GM18867 (cell line): ENCODE measurements around the gene POU2F2.
"Not testable (repeated sequence)": the region's sequence is repeated elsewhere in the genome, so short reads cannot be mapped to it uniquely, and the experiment has no call there.

Experiments
- ATAC-seq: cut with Tn5 transposase; IDR thresholded peaks from one replicate; pipeline ENCODE4 v1.9.1; 2021; ENCODE audit warnings: mild to moderate bottlenecking, moderate library complexity; ENCODE audit not compliant: unreplicated experiment

The POU2F2 gene

DNA sequence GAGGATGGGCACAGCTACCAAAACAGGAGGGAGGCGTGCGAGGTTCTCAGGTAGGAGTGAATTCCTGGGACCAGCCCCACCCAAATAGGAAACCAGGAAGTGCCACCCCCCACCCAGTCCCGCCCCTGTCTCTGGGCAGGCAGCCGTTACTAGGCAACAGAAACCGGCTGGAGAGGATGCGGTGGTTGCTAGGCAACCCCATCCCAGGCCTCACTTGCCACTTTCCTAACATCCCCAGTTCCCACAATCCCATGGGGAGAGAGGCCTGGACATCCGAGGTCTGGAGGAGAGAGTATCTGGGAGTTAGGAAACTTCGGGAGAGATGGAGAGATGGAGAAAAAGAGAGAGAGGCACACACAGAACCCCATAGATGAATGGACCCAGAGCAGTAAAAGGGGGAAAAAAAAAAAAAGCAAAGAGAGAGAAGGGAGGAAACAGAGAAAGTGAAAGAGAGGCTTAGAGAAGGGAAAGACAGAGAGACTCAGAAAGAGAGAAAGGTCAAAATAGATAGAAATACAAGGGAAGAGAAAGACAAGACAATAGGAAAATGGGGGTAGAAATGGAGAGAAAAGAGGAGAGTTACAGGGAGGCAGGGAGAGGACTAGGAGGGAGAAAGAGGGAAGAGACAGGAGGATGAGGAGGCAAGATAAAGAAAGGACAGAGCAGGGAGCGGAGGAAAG lies 66.0 kb downstream of the POU2F2 start:
- ATAC-seq = no peak

- ATAC-seq = no peak
These were observed 66.7 kb downstream of the POU2F2 start for GRCh38 chr19:42065511-42065910.

- ATAC-seq = no peak
These were observed 67.2 kb downstream of the POU2F2 start for GRCh38 chr19:42065051-42065450.

- no peak for ATAC-seq
These were observed 67.8 kb downstream of the POU2F2 start for GRCh38 chr19:42064432-42064831.

GRCh38 chr19:42062381-42062780 lies 69.9 kb downstream of the POU2F2 start:
- no peak for ATAC-seq

DNA sequence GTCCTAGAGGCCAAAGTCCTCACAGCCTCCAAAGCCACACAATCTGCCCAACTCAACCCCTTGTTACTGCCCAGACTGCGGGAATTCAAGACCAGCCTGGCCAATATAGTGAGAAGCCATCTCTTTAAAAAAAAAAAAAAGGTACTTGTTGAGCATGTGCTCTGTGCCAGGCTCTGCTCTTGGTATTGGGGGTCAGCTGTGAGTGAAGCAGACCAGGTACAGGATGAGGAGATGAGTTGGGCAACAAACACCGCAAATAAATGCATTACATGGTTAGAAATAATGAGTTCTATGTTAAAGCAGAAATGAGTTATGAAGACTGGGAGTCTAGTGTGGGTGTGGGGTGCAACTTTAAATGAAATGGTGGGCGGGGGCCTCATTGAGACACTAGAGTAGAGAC lies 72.1 kb downstream of the POU2F2 start:
- no peak for ATAC-seq

GRCh38 chr19:42059196-42059595 lies 73.0 kb downstream of the POU2F2 start:
- no peak for ATAC-seq

DNA sequence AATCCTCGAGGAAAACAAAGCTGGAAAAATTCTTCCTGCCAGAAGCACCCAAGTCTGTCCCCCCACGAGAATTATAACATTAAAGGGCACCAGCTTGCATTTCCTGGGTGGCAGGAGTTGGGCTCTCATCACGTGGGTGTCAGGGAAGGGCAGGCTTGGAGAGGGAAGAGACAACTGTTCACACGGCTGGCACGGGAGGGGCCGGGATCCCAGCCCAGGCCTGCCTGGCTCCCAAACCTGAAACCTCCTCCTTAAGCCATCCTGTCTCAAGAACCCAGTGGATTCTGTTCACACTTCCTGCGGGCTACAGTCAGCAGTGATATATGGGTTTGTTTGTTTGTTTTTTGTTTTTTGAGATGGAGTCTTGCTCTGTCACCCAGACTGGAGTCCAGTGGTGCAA lies 74.4 kb downstream of the POU2F2 start:
- no peak for ATAC-seq

DNA sequence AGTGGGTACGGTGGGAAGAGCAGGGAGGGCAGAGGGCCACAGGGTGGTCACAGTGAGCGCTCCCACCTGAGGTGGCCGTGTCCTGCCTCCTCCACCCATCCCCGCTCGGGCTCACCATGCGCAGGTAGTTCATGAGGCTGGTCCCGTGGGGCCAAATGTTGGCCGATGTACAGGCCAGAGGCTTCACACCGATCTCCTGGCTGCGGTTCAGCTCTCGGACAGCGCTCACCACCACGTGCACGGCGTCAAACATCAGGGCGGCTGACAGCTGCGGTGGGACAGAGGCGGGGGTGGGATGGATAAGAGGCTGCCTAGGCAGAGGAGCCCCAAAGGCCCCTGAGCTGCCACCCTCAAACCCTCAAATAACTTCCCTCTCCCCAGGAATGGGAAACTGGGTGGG lies 78.0 kb downstream of the POU2F2 start:
- ATAC-seq = no peak

- no peak for ATAC-seq
These were observed 79.0 kb downstream of the POU2F2 start for GRCh38 chr19:42053037-42053935.

DNA sequence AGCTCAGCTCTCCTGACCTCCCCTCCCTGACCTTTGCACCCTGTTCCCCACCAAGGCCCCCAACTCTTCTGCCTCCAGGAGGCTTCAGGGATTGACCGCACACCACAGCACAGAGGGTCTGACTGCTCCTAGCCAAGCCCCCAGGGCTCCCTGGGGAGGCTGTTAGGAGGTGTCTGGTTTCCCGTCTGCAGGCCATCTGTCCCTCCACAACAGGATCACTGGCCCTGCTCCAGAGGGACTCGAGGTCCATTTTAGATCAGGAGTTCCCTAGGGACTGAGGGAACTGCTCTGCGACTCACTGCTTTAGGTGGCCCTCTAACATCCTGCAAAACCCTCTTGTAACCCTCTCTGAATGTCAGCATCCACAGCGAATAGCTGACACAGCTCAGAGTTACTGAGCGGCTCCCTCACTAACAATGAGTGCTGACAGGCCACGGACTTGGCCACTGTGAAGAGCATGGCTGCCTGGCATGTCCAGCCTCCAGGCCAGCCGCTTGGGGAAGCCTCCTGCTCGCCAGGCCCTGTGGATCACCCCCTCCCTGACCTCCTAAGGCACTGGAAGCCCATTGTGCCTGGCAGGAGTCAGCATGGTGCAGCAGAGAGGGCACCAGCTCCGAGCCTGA lies 79.9 kb downstream of the POU2F2 start:
- no peak for ATAC-seq

DNA sequence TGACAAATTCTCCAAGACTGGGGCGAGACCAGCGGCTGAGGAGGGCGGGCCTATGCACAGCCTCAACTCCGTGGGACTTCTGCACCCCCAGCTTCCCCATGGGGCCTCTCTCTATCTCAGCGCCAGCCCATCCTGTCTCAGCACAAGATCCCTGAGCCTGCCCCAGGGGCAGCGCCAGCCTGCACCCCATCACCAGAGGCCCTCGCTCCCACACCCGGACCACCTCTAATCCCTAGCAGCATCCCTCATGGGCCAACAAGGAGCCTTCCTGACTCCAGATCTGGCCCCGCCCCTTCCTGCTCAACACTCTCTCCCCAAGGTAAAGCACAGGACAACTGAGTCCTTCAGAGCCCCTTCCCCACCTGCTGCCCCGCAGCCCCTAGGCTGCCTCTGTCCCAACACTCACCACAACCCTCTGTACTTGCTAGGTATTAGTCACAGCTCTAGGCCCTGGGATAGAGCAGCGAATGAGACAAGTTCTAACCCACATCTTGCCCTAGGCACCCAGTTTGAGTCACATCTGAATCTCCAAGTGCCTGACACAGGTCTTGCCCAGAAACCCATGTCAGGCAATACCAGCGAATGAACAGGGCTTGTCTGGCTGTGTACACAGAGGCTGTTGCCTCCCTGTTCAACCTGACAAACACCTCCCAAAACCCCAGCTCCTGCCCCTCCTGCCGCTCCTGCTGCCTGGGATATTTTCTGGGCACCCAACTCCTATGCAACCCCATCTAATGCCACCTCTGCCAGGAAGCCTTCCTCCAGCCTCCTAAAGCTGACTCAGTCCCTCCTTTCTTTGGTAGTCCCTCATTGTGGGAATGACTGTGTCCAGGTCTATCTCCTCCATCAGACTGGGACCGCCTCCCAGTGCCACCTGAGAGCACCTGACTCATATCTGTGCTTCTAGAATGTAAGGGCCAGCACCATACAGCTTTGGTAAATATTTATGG lies 80.8 kb downstream of the POU2F2 start:
- no peak for ATAC-seq

DNA sequence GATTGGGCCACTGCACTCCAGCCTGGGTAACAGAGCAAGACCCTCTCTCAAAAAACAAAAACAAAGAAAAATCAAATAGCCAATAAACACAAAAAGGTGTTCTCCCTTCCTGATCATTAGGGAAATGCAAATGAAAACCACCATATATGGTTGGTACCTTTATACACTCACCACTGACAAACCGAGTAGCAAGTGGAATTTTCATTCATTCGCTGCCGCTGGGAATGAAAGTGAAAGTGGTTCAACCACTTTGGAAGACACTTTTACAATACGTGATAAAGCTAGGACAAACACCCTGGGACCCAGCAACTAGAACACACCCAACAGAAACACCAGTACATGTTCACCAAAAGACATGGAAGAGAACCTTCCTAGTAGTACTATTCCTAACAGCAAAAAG lies 83.3 kb downstream of the POU2F2 start:
- ATAC-seq = no peak

DNA sequence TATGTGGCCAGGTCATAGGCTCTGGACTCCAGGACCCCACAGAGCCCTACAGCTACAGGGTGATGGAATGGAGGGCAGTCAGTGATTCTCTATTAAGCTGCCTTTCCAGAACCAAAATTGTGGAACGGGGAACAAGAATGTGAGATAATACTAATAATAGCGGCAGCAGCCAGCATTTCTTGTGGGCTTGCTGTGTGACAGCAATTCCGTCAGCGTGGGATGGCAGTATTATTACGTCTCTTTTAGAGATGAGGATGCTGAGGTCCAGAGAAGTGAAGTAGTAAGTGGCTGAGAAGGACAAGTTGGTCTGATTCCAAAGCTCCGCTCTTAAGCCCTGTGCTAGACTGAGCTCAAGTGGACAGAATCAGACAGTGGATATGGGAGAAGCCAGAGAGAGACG lies 86.7 kb downstream of the POU2F2 start:
- ATAC-seq = no peak

DNA sequence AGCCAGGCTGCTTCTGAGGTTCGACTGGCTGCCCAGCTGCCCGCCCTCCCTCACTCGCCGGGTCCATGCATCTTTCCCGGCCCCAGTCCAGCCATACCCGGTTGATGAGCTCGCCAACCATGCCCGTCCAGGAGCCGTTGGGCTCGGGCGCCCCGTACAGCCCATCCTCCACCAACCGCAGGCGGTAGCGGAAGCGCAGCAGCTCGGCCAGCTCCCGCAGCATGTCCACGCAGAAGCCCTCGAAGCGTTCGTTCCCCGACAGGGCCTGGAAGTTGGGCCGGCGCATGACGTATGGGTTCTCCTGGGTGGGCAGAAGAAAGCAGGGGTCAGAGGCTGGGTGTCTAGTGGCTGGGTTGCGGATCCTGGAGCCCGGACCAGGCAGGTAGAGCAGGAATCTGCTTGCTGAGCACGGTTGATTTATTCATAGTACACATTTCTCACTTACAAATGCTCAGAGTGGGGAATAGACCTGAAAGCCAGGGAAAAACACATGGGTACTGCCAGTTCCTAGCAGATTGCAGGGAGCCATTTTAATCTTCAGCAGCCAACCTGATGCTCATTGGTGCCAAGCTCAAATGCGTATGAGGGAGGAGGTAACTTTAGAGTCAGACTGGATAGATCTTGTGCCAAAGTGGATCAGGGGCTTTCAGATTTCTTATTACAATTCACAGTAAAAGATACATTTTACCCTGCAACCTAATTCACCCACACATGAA lies 89.6 kb downstream of the POU2F2 start:
- ATAC-seq = no peak

GRCh38 chr19:42040491-42040890 lies 91.8 kb downstream of the POU2F2 start:
- not testable (repeated sequence) for ATAC-seq

DNA sequence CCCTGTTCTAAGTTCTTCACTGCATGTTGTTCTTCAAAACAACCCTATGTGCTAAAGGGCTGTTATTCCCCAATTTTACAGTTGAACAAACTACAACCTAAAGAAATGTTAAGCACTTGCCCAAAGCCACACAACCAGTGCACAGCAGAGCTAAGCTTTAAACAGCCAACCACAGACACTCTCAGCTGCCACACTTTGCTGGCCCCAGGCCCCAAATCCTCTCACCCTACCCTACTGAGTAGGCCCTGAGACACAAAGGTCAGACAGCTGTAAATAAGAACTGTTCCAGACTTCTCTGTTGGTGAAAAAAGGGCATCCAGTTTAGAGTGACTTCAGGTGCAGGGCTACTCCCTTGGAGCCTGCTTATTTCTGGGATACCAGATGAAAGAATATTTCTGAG lies 92.2 kb downstream of the POU2F2 start:
- no peak for ATAC-seq

DNA sequence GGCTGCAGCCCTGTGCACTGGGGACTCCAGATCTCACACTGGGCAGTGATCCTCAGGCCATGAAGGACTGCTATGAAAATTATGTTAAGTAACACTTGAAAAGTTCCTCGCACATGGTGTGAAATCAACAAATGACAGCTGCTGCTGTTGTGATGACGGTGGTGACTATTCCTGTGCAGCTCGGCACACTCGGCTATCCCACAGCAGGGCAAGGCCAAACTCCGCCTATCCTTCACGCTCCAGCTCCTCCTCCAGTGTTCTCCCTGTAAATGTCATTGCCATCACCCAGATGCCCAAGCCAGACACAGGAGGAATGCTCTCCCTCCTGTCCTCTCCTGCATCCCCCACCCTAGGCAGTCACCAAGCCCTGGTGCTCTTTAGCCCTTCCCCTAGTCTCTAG lies 93.6 kb downstream of the POU2F2 start:
- no peak for ATAC-seq

GRCh38 chr19:42037649-42038048 lies 94.6 kb downstream of the POU2F2 start:
- no peak for ATAC-seq
